H1 (cell line): Measurements from ENCODE around the gene ACOT7. TPM values are rescaled to one million over a fixed set of nuclear protein-coding genes. Genes with fewer than 3 reads are reported as not detected.

ENCODE experiments used
- CTCF ChIA-PET: fragments of 300-600 bp; sonication (Branson Sonifier 250); formaldehyde crosslinking; loops from one replicate; lab custom pipeline; 2021; ENCODE audit not compliant: partially characterized antibody; lab: Charles Lee
- POLR2A ChIA-PET: fragments of 300-600 bp; sonication (Branson Sonifier 250); formaldehyde crosslinking; loops from one replicate; lab custom pipeline; 2021; ENCODE audit warnings: inconsistent platforms; ENCODE audit not compliant: partially characterized antibody; lab: Charles Lee
- DNase-seq, 2 experiments: peaks; one replicate each; pipeline versions ENCODE4 v3.0.0 to v3.0.0-alpha.2; 2010 to 2022; ENCODE audit warnings: low spot score in 2 of 2, low read depth in 1 of 2, mixed read lengths in 1 of 2
- FAIRE-seq: peaks from 2 replicates; lab custom pipeline; 2011; peaks lifted over from hg19 to GRCh38; lab: Jason Lieb, UNC
- H2AFZ ChIP-seq: 2 replicates; pipeline ENCODE4 v1.8.1; 2012; ENCODE audit warnings: low read length, inconsistent platforms
- H2AK5ac ChIP-seq: 2 replicates; pipeline ENCODE4 v1.6.1; 2013; ENCODE audit warnings: low read depth, low read length
- H2BK120ac ChIP-seq: replicated peaks from 2 replicates; pipeline ENCODE3; 2013; ENCODE audit warnings: low read depth, low read length, inconsistent platforms
- H2BK12ac ChIP-seq: 2 replicates; pipeline ENCODE4 v1.6.1; 2013; ENCODE audit warnings: low read depth, low read length
- H2BK15ac ChIP-seq: 2 replicates; pipeline ENCODE4 v1.6.1; 2013; ENCODE audit warnings: low read length
- H2BK20ac ChIP-seq: 2 replicates; pipeline ENCODE4 v1.6.1; 2013; ENCODE audit warnings: low read length
- H2BK5ac ChIP-seq: 2 replicates; pipeline ENCODE4 v1.6.1; 2013; ENCODE audit warnings: low read depth, low read length
- H3K14ac ChIP-seq: 2 replicates; pipeline ENCODE4 v1.6.1; 2013; ENCODE audit warnings: inconsistent platforms; ENCODE audit not compliant: insufficient read length
- H3K18ac ChIP-seq: 2 replicates; pipeline ENCODE4 v1.6.1; 2013; ENCODE audit warnings: low read length; ENCODE audit errors: extremely low read depth
- H3K23ac ChIP-seq: 2 replicates; pipeline ENCODE4 v1.6.1; 2013; ENCODE audit warnings: inconsistent platforms; ENCODE audit not compliant: insufficient read length
- H3K23me2 ChIP-seq: 2 replicates; pipeline ENCODE4 v1.6.1; 2013; ENCODE audit warnings: low read depth, low read length
- H3K27ac ChIP-seq: 2 replicates; pipeline ENCODE4 v1.6.1; 2011; ENCODE audit warnings: low read depth, low read length, inconsistent platforms
- H3K27me3 ChIP-seq, 4 experiments: replicated peaks in 1 of 4; 1 replicate in 1 of 4; 2 replicates in 3 of 4; pipeline versions ENCODE4 v1.6.1 to v1.8.1; 2011 to 2013; ENCODE audit warnings: low read length in 3 of 4, mild to moderate bottlenecking in 3 of 4, inconsistent platforms in 2 of 4, mixed read lengths in 2 of 4, moderate library complexity in 1 of 4; ENCODE audit not compliant: control insufficient read depth in 3 of 4, insufficient read depth in 3 of 4; ENCODE audit errors: extremely low read depth in 1 of 4
- H3K36me3 ChIP-seq, 4 experiments: 2 replicates each; pipeline versions ENCODE4 v1.6.1 to v1.8.1; 2011 to 2013; ENCODE audit warnings: mild to moderate bottlenecking in 4 of 4, low read length in 3 of 4, moderate library complexity in 2 of 4, control low read depth in 1 of 4, inconsistent platforms in 1 of 4; ENCODE audit not compliant: insufficient read depth in 4 of 4, control insufficient read depth in 2 of 4
- H3K4ac ChIP-seq: replicated peaks from 2 replicates; pipeline ENCODE3; 2013; ENCODE audit warnings: low read length, low read depth, mixed read lengths, inconsistent platforms; ENCODE audit not compliant: insufficient read length
- H3K4me1 ChIP-seq, 4 experiments: replicated peaks in 1 of 4; 1 replicate in 1 of 4; 2 replicates in 3 of 4; pipeline versions ENCODE4 v1.6.1 to v1.8.1; 2011 to 2013; ENCODE audit warnings: low read length in 3 of 4, inconsistent platforms in 2 of 4, mixed read lengths in 1 of 4; ENCODE audit not compliant: insufficient read depth in 4 of 4, control insufficient read depth in 3 of 4
- H3K4me2 ChIP-seq, 2 experiments: 2 replicates each; pipeline versions ENCODE4 v1.6.1 to v1.8.1; 2011 to 2013; ENCODE audit warnings: low read depth in 2 of 2, low read length in 2 of 2, control low read depth in 1 of 2, inconsistent platforms in 1 of 2, mild to moderate bottlenecking in 1 of 2; ENCODE audit not compliant: insufficient read depth in 1 of 2
- H3K4me3 ChIP-seq, 4 experiments: fragments of 200-600, 300-600 bp in 1 of 4; sonication (generic), shearing (Covaris generic), sonication (Bioruptor Twin) in 1 of 4; 2 replicates each; pipeline versions ENCODE4 v1.5.1 to v1.8.1; 2011 to 2016; ENCODE audit warnings: low read length in 4 of 4, low read depth in 3 of 4, control low read depth in 2 of 4, inconsistent platforms in 2 of 4, mild to moderate bottlenecking in 2 of 4, mixed read lengths in 1 of 4, moderate library complexity in 1 of 4; ENCODE audit not compliant: insufficient read depth in 2 of 4; ENCODE audit errors: extremely low read depth in 1 of 4
- H3K56ac ChIP-seq: replicated peaks from 2 replicates; pipeline ENCODE3; 2013; ENCODE audit warnings: low read depth, mild to moderate bottlenecking, mixed read lengths, low read length, inconsistent platforms; ENCODE audit not compliant: insufficient read length
- H3K79me1 ChIP-seq: 2 replicates; pipeline ENCODE4 v1.6.1; 2013; ENCODE audit warnings: low read depth, low read length, control low read depth
- H3K79me2 ChIP-seq, 2 experiments: 2 replicates each; pipeline versions ENCODE4 v1.6.1 to v1.8.1; 2012 to 2013; ENCODE audit warnings: low read length in 2 of 2, mild to moderate bottlenecking in 2 of 2, inconsistent platforms in 1 of 2; ENCODE audit not compliant: insufficient read depth in 2 of 2, control insufficient read depth in 1 of 2
- H3K9ac ChIP-seq, 4 experiments: replicated peaks in 1 of 4; 1 replicate in 1 of 4; 2 replicates in 3 of 4; pipeline versions ENCODE4 v1.6.1 to v1.8.1; 2011 to 2013; ENCODE audit warnings: low read depth in 3 of 4, low read length in 3 of 4, control low read depth in 2 of 4, mild to moderate bottlenecking in 2 of 4, moderate library complexity in 2 of 4, inconsistent platforms in 1 of 4; ENCODE audit errors: extremely low read depth in 1 of 4
- H3K9me3 ChIP-seq, 2 experiments: 2 replicates each; pipeline versions ENCODE4 v1.6.1 to v1.8.1; 2012 to 2013; ENCODE audit warnings: mild to moderate bottlenecking in 2 of 2, moderate library complexity in 2 of 2, control low read depth in 1 of 2, inconsistent platforms in 1 of 2, low read depth in 1 of 2, low read length in 1 of 2, mixed read lengths in 1 of 2; ENCODE audit not compliant: insufficient read depth in 2 of 2
- H4K20me1 ChIP-seq, 2 experiments: replicated peaks in 1 of 2; 2 replicates each; pipeline versions ENCODE3 to v1.8.1; 2011 to 2013; ENCODE audit warnings: inconsistent platforms in 2 of 2, low read length in 2 of 2, mild to moderate bottlenecking in 1 of 2; ENCODE audit not compliant: insufficient read depth in 2 of 2, control insufficient read depth in 1 of 2
- H4K5ac ChIP-seq: 2 replicates; pipeline ENCODE4 v1.6.1; 2013; ENCODE audit warnings: low read length, low read depth, mixed read lengths, inconsistent platforms; ENCODE audit not compliant: insufficient read length
- H4K8ac ChIP-seq: 2 replicates; pipeline ENCODE4 v1.8.0; 2013; ENCODE audit warnings: mild to moderate bottlenecking, moderate library complexity, low read length, inconsistent platforms; ENCODE audit not compliant: insufficient read depth; ENCODE audit errors: extremely low read depth
- H4K91ac ChIP-seq: replicated peaks from 2 replicates; pipeline ENCODE3; 2013; ENCODE audit warnings: low read length, mixed read lengths, inconsistent platforms; ENCODE audit not compliant: insufficient read length
- ATF2 ChIP-seq: IDR thresholded peaks from 2 replicates; pipeline ENCODE4 v1.6.1; 2012; ENCODE audit warnings: low read length, inconsistent platforms
- CREB1 ChIP-seq: IDR thresholded peaks from 2 replicates; pipeline ENCODE4 v1.6.1; 2012; ENCODE audit warnings: inconsistent platforms
- EZH2 ChIP-seq: fragments of 200-600 bp; sonication (generic); IDR thresholded peaks from 2 replicates; pipeline ENCODE4 v1.7.1; 2012; ENCODE audit warnings: low read depth, mild to moderate bottlenecking, moderate library complexity, low read length, inconsistent platforms; ENCODE audit not compliant: severe bottlenecking
- KDM1A ChIP-seq: fragments of 200-600, 300-600 bp; sonication (generic); IDR thresholded peaks from 2 replicates; pipeline ENCODE4 v1.7.1; 2016; ENCODE audit warnings: mild to moderate bottlenecking, low read length, borderline replicate concordance
- RBBP5 ChIP-seq: IDR thresholded peaks from 2 replicates; pipeline ENCODE4 v1.7.1; 2012; ENCODE audit warnings: low read depth, mild to moderate bottlenecking, inconsistent platforms, low read length, moderate library complexity, borderline replicate concordance
- RFX5 ChIP-seq: IDR thresholded peaks from 2 replicates; pipeline ENCODE4 v1.6.1; 2011; ENCODE audit warnings: low read depth, low read length, improper control_type of control experiment, borderline replicate concordance
- SAP30 ChIP-seq: fragments of 300-600 bp; sonication (generic); IDR thresholded peaks from 2 replicates; pipeline ENCODE4 v1.7.1; 2012; ENCODE audit warnings: low read length, moderate library complexity, mild to moderate bottlenecking, inconsistent platforms; ENCODE audit not compliant: insufficient read depth, insufficient replicate concordance
- SIRT6 ChIP-seq: IDR thresholded peaks from one replicate; pipeline ENCODE4 v1.7.1; 2012; ENCODE audit warnings: low read length, inconsistent platforms
- SP1 ChIP-seq: IDR thresholded peaks from 2 replicates; pipeline ENCODE4 v1.6.1; 2011; ENCODE audit warnings: low read depth, low read length
- SP2 ChIP-seq: IDR thresholded peaks from 2 replicates; pipeline ENCODE4 v1.6.1; 2012; ENCODE audit warnings: mild to moderate bottlenecking, low read length, inconsistent platforms
- SUZ12 ChIP-seq: fragments of 200-600 bp; sonication (generic); IDR thresholded peaks from 2 replicates; pipeline ENCODE4 v1.6.1; 2012; ENCODE audit warnings: mild to moderate bottlenecking, inconsistent platforms, low read length, moderate library complexity, mixed read lengths
- TAF7 ChIP-seq: optimal IDR thresholded peaks from 2 replicates; pipeline ENCODE3; 2011; ENCODE audit warnings: low read depth, mild to moderate bottlenecking, inconsistent platforms, low read length, moderate library complexity, borderline replicate concordance
- YY1 ChIP-seq: IDR thresholded peaks from 2 replicates; pipeline ENCODE4 v1.6.1; 2011; ENCODE audit warnings: low read depth, mild to moderate bottlenecking, low read length
- WGBS, 2 experiments: shearing (Covaris generic) in 1 of 2; methylation state at CpG; one replicate each; pipeline versions ENCODE4 v1.1.6 to v1.1.7; 2013 to 2015; ENCODE audit warnings: low lambda C conversion rate in 2 of 2, mixed read lengths in 2 of 2, inconsistent platforms in 1 of 2, low coverage in 1 of 2, missing lambda C conversion rate in 1 of 2; ENCODE audit not compliant: insufficient replicate concordance in 2 of 2, insufficient coverage in 1 of 2, insufficient read length in 1 of 2; ENCODE audit errors: extremely low coverage in 1 of 2, missing lambda C conversion rate in 1 of 2; 5-methylcytosine and 5-hydroxymethylcytosine counted together
- polyA plus RNA-seq, 7 experiments: library from polyadenylated mRNA; depleted of rRNA in 3 of 7; stranded (reverse) in 5 of 7; unstranded in 2 of 7; fragments of >200 nt in 5 of 7; fragments of 200-250 nt in 2 of 7; gene quantifications; 1 replicate in 5 of 7; 2 replicates in 1 of 7; 4 replicates in 1 of 7; pipeline versions ENCODE4 v1.2.1 to v1.2.3, GENCODE V29; 2011 to 2013; ENCODE audit warnings: missing spikeins in 2 of 7, mixed read lengths in 2 of 7
- total RNA-seq: library from RNA; stranded (reverse); fragmentation: NEBNext Ultra II Directional; extraction: Animal tissue kit (Norgen Biotek cat#: 25700); gene quantifications from 2 replicates; pipeline ENCODE4 v1.2.1, GENCODE V29; 2021

Gene ACOT7
- total and polyA plus RNA-seq, 2 of the 8 experiments (the other 6 are each of a cell fraction or from before 2014, with no cell fraction given), result 151 to 214 TPM

DNA sequence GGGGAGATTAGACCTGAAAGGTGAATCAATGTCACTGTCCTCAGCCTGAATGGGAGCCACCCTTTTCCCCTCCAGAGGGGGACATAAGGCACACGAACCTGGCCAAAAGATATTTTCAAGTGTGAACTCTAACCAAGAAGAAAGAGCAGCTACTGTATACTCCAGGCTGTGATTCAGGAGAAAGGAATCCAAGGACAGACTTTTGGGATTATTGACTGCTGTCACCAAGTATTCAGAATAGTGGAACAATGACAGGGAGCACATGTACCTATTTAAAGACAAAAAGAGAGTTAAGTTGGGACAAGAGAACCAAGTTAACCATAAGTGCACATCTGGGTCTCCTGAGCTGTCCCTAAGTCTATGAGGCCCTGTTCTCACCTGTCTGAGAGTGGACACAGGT is 160.2 kb downstream of the ACOT7 start:
- ChIA-PET CTCF (interaction anchor here (0.8 to 1.2 kb wide), 3 partner anchors 9 to 28 kb away, joined by 3 to 4 read pairs (median 4); no protein-coding TSS in a partner anchor), POLR2A (interaction anchor here (1.0 to 2.8 kb wide), 5 partner anchors 10 to 27 kb away, joined by 3 to 12 read pairs (median 4); partner anchors contain the start of gene RNF207)
- Histone ChIP-seq H3K27me3 (no peaks in the 10 kb centered on the region), H3K18ac (no peak overlapping the region), H2BK120ac (no peak overlapping the region), H2BK15ac (no peak overlapping the region), H2BK20ac (no peak overlapping the region), H3K79me1 (peaks cover 10% of the 10 kb centered on the region), H3K9me3 (no peaks in the 10 kb centered on the region), H4K91ac (no peak overlapping the region), H3K23me2 (no peaks in the 10 kb centered on the region), H3K4ac (no peak overlapping the region), H2AK5ac (no peak overlapping the region), H2BK12ac (no peak overlapping the region), H3K27ac (no peak overlapping the region), H3K9ac (no peak overlapping the region), H3K4me3 (no peak overlapping the region), H3K56ac (no peak overlapping the region), H3K4me1 (peaks cover 0 to 14% (median 10%) of the 10 kb centered on the region in 4 experiments; a peak in 5 of 7 replicates), H3K36me3 (peaks cover 13 to 49% (median 32%) of the 10 kb centered on the region in 4 experiments; a peak in 6 of 8 replicates), H2BK5ac (no peak overlapping the region), H2AFZ (no peak overlapping the region), H3K14ac (no peak overlapping the region), H3K4me2 (no peak overlapping the region), H4K8ac (no peak overlapping the region), H4K5ac (no peak overlapping the region), H3K79me2 (peaks cover 6 to 40% of the 10 kb centered on the region in 2 experiments), H3K23ac (no peak overlapping the region), H4K20me1 (peaks cover 12 to 13% of the 10 kb centered on the region in 2 experiments)
- 80% methylated on average over 1 of the region's 1 CpG; no CpG with 5 or more reads in 1 of the 2 experiments for WGBS, 2 experiments
- DNase-seq (no peak), FAIRE-seq (no peak)
- TF ChIP-seq RFX5 (no peak), CREB1 (no peak), SP2 (no peak), EZH2 (no peak), KDM1A (no peak), ATF2 (no peak), YY1 (no peak), SIRT6 (no peak), TAF7 (no peak), SP1 (no peak), SUZ12 (no peak), SAP30 (no peak), RBBP5 (no peak)
